Astrocyte (in vitro differentiated cells and primary cell): ENCODE data around the gene UTY. TPM values are rescaled to one million over a fixed set of nuclear protein-coding genes. Genes with fewer than 3 reads are reported as not detected.
"Not testable (repeated sequence)": the region's sequence is repeated elsewhere in the genome, so short reads cannot be mapped to it uniquely, and the experiment has no call there.

ENCODE experiments used
- DNase-seq: peaks from one replicate; pipeline ENCODE4 v3.0.0-alpha.2; 2010; ENCODE audit warnings: low read depth
- FAIRE-seq: peaks from 2 replicates; lab custom pipeline; 2011; peaks lifted over from hg19 to GRCh38; lab: Jason Lieb, UNC
- H2AFZ ChIP-seq: 2 replicates; pipeline ENCODE4 v1.6.0; 2012; ENCODE audit warnings: low read depth, low read length, inconsistent platforms
- H3K27ac ChIP-seq: 2 replicates; pipeline ENCODE4 v1.5.1; 2011; ENCODE audit warnings: low read depth, low read length, inconsistent platforms
- H3K27me3 ChIP-seq: 2 replicates; pipeline ENCODE4 v1.6.0; 2011; ENCODE audit warnings: low read length, inconsistent platforms; ENCODE audit not compliant: insufficient read depth
- H3K36me3 ChIP-seq: 2 replicates; pipeline ENCODE4 v1.5.1; 2011; ENCODE audit warnings: low read length, inconsistent platforms; ENCODE audit not compliant: insufficient read depth
- H3K4me1 ChIP-seq: 2 replicates; pipeline ENCODE4 v1.5.1; 2011; ENCODE audit warnings: low read length, inconsistent platforms; ENCODE audit not compliant: insufficient read depth
- H3K4me2 ChIP-seq: 2 replicates; pipeline ENCODE4 v1.6.0; 2012; ENCODE audit warnings: low read length, inconsistent platforms
- H3K4me3 ChIP-seq: 2 replicates; pipeline ENCODE4 v1.5.1; 2011; ENCODE audit warnings: low read depth, mild to moderate bottlenecking, low read length, inconsistent platforms; ENCODE audit not compliant: insufficient read depth
- H3K79me2 ChIP-seq: 2 replicates; pipeline ENCODE4 v1.6.0; 2012; ENCODE audit warnings: mild to moderate bottlenecking, low read length, inconsistent platforms; ENCODE audit not compliant: insufficient read depth
- H3K9ac ChIP-seq: 2 replicates; pipeline ENCODE4 v1.6.0; 2012; ENCODE audit warnings: mild to moderate bottlenecking, low read length, inconsistent platforms
- H3K9me3 ChIP-seq: 2 replicates; pipeline ENCODE4 v1.5.1; 2012; ENCODE audit warnings: low read depth, mild to moderate bottlenecking, low read length, inconsistent platforms; ENCODE audit not compliant: insufficient read depth
- H4K20me1 ChIP-seq: 2 replicates; pipeline ENCODE4 v1.6.0; 2012; ENCODE audit warnings: low read length, inconsistent platforms; ENCODE audit not compliant: insufficient read depth
- H3K27ac Mint-ChIP-seq: one replicate; pipeline ENCODE4 v1.8.0; 2021; ENCODE audit warnings: mild to moderate bottlenecking, mixed read lengths; ENCODE audit not compliant: unreplicated experiment
- H3K27me3 Mint-ChIP-seq: one replicate; pipeline ENCODE4 v1.8.0; 2021; ENCODE audit warnings: low read depth, mixed read lengths; ENCODE audit not compliant: unreplicated experiment
- H3K36me3 Mint-ChIP-seq: one replicate; pipeline ENCODE4 v1.8.0; 2021; ENCODE audit warnings: low read depth, mixed read lengths; ENCODE audit not compliant: unreplicated experiment
- H3K4me1 Mint-ChIP-seq: one replicate; pipeline ENCODE4 v1.8.0; 2021; ENCODE audit warnings: low read depth, mixed read lengths; ENCODE audit not compliant: unreplicated experiment
- H3K4me3 Mint-ChIP-seq: one replicate; pipeline ENCODE4 v1.8.0; 2021; ENCODE audit warnings: mild to moderate bottlenecking, moderate library complexity, mixed read lengths; ENCODE audit not compliant: unreplicated experiment
- H3K9me3 Mint-ChIP-seq: one replicate; pipeline ENCODE4 v1.8.0; 2021; ENCODE audit warnings: mild to moderate bottlenecking, mixed read lengths; ENCODE audit not compliant: unreplicated experiment
- CTCF ChIP-seq: IDR thresholded peaks from 2 replicates; pipeline ENCODE4 v1.5.1; 2011; ENCODE audit warnings: low read depth, mild to moderate bottlenecking, inconsistent platforms, low read length, moderate library complexity; ENCODE audit not compliant: insufficient read depth
- EZH2 ChIP-seq: IDR thresholded peaks from 2 replicates; pipeline ENCODE4 v1.6.1; 2012; ENCODE audit warnings: mild to moderate bottlenecking, low read length, inconsistent platforms; ENCODE audit not compliant: insufficient read depth
- total RNA-seq: library from RNA; stranded (reverse); gene quantifications from 2 replicates; pipeline ENCODE4 v1.2.1, GENCODE V29; 2021

Gene UTY
- total RNA-seq, 1 donor from 2014 or later = 14.9 TPM

- Mint-ChIP-seq H3K36me3 (peaks cover 8% of the 10 kb centered on the region), H3K4me1 (peaks cover 12% of the 10 kb centered on the region), H3K27ac (no peak overlapping the region), H3K9me3 (no peaks in the 10 kb centered on the region), H3K4me3 (no peak overlapping the region), H3K27me3 (no peaks in the 10 kb centered on the region)
- Histone ChIP-seq H3K9ac (no peak overlapping the region), H3K27ac (no peak overlapping the region), H3K27me3 (no peaks in the 10 kb centered on the region), H3K4me3 (no peak overlapping the region), H3K4me2 (no peak overlapping the region), H3K79me2 (no peaks in the 10 kb centered on the region), H4K20me1 (no peaks in the 10 kb centered on the region), H3K4me1 (no peaks in the 10 kb centered on the region), H2AFZ (no peak overlapping the region), H3K9me3 (no peaks in the 10 kb centered on the region), H3K36me3 (no peaks in the 10 kb centered on the region)
- no peak for TF ChIP-seq EZH2
- TF ChIP-seq CTCF = no peak
- FAIRE-seq (no peak), DNase-seq (no peak)
Observed at GRCh38 chrY:13279561-13279960, 200.3 kb downstream of the UTY start.

GRCh38 chrY:13271706-13272105 is 208.1 kb downstream of the UTY start:
- no peak for FAIRE-seq

GRCh38 chrY:13253941-13254440 is 225.8 kb downstream of the UTY start:
- H3K9me3 Mint-ChIP-seq, DNase-seq, H3K9ac ChIP-seq, H3K27me3 ChIP-seq, H3K4me1 Mint-ChIP-seq, H3K36me3 Mint-ChIP-seq, H3K27ac Mint-ChIP-seq, H3K4me3 Mint-ChIP-seq, H3K27me3 Mint-ChIP-seq, H2AFZ ChIP-seq, H3K4me2 ChIP-seq, H3K79me2 ChIP-seq, H3K36me3 ChIP-seq, H3K9me3 ChIP-seq, H3K27ac ChIP-seq, H3K4me3 ChIP-seq, FAIRE-seq, H4K20me1 ChIP-seq, H3K4me1 ChIP-seq: not testable (repeated sequence)

More at GRCh38 chrY:13271706-13272105, 208.1 kb downstream of the UTY start:
- Histone ChIP-seq H3K4me2 (no peak overlapping the region), H3K36me3 (no peaks in the 10 kb centered on the region), H4K20me1 (no peaks in the 10 kb centered on the region), H3K4me3 (no peak overlapping the region), H3K27ac (no peak overlapping the region), H3K4me1 (no peaks in the 10 kb centered on the region), H3K27me3 (no peaks in the 10 kb centered on the region), H3K79me2 (no peaks in the 10 kb centered on the region), H3K9me3 (no peaks in the 10 kb centered on the region), H3K9ac (no peak overlapping the region), H2AFZ (no peak overlapping the region)
- Mint-ChIP-seq H3K4me3 (no peak overlapping the region), H3K9me3 (no peaks in the 10 kb centered on the region), H3K27ac (peak overlapping the region; percentile 30), H3K36me3 (peaks cover 4% of the 10 kb centered on the region), H3K27me3 (no peaks in the 10 kb centered on the region), H3K4me1 (no peaks in the 10 kb centered on the region)
- DNase-seq = no peak
- no peak for TF ChIP-seq EZH2
- TF ChIP-seq CTCF = no peak
